ENCODE results near the gene KLHL4.
"Not testable (repeated sequence)": the region's sequence is repeated elsewhere in the genome, so short reads cannot be mapped to it uniquely, and the experiment has no call there.

Gene KLHL4, protein sequence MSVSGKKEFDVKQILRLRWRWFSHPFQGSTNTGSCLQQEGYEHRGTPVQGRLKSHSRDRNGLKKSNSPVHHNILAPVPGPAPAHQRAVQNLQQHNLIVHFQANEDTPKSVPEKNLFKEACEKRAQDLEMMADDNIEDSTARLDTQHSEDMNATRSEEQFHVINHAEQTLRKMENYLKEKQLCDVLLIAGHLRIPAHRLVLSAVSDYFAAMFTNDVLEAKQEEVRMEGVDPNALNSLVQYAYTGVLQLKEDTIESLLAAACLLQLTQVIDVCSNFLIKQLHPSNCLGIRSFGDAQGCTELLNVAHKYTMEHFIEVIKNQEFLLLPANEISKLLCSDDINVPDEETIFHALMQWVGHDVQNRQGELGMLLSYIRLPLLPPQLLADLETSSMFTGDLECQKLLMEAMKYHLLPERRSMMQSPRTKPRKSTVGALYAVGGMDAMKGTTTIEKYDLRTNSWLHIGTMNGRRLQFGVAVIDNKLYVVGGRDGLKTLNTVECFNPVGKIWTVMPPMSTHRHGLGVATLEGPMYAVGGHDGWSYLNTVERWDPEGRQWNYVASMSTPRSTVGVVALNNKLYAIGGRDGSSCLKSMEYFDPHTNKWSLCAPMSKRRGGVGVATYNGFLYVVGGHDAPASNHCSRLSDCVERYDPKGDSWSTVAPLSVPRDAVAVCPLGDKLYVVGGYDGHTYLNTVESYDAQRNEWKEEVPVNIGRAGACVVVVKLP

DNA sequence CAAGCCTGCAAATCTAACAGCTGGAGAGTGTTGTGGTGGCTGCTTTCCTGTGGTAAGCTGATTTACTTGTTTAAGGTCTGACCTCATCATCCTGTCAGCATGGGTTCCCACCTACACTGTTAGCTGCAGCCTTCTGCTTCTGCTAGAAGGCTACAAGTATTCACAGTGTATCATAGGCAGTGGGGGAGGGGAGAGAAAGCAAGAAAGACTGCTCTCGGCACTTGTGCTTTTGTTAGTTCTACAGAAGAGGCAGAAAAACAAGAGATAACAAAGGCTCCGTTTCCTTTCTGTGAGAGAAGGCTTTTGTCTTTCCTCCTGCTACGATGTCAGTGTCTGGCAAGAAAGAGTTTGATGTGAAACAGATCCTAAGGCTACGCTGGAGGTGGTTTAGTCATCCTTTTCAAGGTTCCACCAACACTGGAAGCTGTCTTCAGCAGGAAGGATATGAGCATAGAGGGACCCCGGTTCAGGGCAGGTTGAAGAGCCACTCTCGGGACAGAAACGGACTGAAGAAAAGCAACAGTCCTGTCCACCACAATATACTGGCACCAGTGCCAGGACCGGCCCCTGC is at the start of gene KLHL4:
Gene KLHL4 (plus strand): TSS at position 232 of the 571 bp plus-strand sequence. CDS start 92 bp downstream, at position 324.
- DNase-seq (ENCODE audit: low read depth) = no peak

DNA sequence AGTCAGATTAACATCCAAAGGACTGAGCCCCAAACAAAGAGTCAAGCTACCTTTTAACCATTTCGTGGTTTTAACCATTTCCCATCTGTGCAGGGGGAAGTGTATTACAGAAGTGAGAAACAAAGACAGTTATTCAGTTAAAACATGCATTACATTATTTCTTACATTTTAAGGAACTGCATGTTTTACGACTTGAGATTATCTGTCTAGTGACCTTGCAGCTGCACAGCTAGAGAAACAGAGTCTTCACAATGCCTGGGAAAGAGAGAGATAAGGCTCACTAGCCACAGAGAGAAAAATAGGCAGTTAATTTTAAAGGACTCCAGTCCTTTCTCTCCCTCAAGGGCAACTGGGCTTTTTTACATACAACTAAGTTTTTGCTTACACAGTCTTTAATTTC is 48.7 kb upstream of the KLHL4 start:
- DNase-seq (ENCODE audit: low read depth) = no peak

DNA sequence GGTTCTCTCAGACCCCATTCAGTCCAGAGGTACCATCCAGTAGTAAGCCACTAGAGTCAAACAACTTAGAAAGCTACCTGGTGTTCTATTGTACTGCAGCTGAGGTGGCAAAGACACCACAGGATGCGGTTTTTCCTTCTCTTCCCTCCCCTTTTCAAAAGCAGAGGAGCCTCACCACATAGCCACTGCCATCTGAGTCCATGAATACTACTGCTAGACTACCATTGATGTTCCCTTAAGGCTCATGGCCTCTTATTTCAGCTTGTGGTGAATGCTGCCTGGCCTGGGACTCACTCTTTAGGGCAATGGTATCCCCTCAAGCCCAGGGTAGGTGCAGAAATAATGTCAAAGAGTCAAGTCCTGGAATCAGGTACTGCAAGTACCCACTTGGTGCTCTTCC is 41.8 kb upstream of the KLHL4 start:
- no peak for DNase-seq (ENCODE audit: low read depth)

DNA sequence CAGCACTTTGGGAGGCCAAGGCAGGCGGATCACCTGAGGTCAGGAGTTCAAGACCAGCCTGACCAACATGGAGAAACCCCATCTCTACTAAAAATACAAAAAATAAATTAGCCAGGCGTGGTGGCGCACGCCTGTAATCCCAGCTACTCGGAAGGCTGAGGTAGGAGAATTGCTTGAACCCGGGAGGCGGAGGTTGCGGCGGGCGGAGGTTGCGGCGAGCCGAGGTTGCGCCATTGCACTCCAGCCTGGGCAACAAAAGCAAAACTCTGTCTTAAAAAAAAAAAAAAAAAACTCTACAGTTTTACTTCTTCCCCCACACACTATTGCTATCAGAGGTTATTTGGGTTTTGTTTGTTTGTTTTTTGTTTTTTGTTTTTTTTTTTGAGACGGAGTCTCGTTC is 38.9 kb upstream of the KLHL4 start:
- DNase-seq (ENCODE audit: low read depth) = not testable (repeated sequence)

DNA sequence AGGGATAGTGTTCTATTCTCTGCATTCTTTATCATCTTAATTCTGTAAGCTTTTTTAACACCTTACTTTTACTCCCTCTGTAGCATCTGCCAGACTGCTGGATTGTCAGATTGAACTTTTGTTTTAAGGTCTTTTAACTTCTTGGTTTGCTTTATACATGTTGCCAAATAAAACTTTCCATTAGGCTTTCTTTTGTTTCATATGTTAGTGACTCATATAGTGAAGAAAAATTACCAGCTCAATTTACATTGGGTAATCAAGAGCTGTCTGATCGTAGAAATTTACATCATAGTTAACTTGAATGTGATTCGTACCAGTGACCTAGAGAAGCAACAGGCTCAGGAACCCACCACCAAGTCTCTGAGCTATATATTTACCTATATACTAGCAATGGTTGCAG is 28.5 kb upstream of the KLHL4 start:
- DNase-seq (ENCODE audit: low read depth) = no peak

DNA sequence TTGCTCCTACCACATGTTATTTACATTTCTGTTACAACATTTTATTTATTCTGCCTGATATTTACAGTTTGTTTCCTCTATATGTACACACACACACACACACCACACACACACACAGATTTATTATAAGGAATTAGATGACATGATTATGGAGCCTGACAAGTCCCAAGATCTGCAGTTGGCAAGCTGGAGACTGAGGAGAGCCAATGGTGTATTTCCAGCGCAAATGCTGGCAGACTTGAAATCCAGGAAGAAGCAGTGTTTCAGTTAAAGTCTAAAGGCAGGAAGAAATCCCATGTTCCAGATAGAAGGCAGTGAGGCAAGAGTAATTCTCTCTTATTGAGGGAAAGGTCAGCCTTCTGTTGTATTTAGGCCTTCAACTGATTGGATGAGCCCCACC is 1.8 kb upstream of the KLHL4 start:
- no peak for DNase-seq (ENCODE audit: low read depth)

DNA sequence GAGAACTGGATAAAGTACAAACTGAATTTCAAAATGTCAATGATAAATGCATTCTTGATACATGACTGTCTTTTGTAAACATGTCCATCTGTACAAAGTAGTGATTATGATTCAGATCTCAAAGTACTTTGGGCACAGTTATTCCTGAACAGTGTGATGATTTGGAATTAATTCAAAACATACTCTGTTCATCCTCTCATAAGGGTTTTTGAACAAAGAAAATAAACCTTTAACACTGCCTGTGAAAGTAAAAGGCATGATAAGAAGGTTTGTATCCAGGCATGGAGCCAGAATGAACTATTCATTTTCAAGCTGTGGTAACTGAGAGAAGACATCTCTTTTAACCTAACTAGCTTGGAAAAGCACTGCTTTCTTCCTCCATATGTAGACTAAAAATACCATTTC is 883 bp upstream of the KLHL4 start:
- no peak for DNase-seq (ENCODE audit: low read depth)

DNA sequence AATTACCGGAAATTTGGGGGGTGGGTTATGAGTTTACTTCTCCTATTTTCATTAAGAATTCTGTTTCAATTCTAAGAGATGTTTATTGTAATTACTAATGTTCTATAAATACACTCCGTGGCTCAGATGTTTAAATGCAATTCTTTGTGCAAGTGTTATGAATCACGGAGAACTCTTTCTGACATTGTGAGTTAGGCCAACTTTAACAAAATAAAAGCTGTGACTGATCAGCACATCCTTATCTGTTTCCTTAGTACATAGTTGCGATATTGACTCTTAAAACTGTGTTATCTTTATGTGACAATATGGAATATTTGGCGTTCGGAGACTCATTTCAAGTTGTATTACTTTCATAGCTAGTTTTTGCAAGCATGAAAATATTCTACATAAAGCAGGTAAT is 902 bp downstream of the KLHL4 start:
- no peak for DNase-seq (ENCODE audit: low read depth)

DNA sequence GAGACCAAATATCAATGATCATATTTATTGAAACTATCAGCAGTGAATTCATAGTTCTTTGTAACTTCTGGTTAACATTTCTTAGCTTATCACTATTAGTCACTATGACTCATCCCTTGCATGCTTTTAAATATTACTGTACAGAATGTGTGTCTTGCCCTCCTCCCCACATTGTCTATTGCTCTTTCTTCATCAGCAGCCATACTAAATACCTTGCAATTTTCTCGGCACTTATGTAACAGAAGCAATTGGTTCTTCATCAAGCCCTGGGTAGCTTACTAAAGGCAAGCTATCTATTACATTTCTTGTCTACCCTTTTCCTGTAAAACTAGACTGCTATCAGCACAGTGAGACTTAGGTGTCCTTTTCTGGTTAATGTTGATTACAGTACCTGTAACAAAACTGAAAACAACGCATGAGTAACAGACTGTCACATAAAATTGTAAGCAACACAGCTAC is 8.2 kb downstream of the KLHL4 start:
- no peak for DNase-seq (ENCODE audit: low read depth)

DNA sequence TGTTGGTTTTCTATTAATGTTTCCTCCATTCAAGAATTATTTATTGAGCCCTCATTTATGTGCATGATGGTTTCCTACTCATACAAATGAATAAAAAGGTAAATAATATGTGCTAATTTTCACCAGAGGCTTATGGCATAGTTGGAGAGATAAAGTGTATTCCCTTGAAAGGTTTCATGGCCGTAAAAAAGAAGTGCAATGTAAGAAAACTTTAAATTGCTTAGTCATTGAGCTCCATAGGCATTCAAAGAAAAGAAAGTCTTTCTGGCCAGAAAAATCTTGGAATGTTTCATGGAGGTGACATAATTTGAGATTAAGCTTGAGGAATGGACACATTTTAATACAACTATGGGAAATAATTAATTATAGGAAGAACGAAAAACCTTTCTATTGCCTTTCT is 8.7 kb downstream of the KLHL4 start:
- no peak for DNase-seq (ENCODE audit: low read depth)

DNA sequence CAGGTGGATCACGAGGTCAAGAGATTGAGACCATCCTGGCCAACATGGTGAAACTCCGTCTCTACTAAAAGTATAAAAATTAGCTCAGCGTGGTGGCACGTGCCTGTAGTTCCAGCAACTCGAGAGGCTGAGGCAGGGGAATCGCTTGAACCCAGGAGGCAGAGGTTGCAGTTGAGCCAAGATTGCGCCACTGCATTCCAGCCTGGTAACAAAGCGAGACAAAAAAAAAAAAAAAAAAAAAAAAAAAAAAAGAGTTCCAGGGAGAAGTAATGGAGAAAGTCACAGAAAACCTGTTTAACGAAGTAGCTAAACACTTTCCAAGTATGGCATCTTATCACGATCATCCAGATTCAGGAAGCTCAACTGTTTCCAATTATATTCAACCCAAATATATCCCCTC is 10.9 kb downstream of the KLHL4 start:
- DNase-seq (ENCODE audit: low read depth) = no peak

DNA sequence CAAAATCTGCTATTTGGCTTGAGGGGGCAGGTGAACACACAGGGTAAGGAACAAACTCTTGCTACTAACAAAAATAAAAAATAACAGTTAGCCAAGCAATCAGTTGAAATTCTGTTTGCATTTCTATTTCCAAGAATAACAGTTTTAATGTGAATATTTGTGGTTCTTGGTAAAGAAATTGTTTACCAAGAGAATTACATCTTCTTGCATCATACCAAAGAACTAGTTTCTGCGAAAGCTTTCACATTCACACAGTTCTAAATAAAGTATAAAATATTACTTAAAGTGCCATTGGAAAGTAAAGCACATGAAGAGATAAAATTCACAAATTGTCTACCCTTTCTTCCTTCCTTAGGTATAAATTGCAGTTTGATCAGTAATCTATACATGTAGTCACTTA is 54.4 kb downstream of the KLHL4 start:
- no peak for DNase-seq (ENCODE audit: low read depth)

DNA sequence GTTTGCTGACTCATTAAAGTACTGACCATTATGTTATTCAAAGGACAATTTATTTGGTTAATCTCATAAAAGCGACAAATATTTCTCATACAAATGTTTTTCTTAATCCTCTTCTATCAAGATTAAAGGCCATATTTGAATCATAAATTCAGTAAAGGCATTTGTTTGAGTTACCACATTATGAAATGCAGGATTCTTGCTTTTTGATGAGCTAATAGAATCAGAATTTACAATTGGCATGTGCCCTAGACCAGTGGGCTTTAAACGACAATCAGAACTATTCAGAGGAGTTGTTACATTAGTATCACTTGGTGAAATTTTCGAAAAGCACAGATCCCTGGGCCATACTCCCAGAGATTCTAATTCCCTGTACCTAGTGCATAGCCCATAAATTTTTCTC is 55.3 kb downstream of the KLHL4 start:
- no peak for DNase-seq (ENCODE audit: low read depth)

DNA sequence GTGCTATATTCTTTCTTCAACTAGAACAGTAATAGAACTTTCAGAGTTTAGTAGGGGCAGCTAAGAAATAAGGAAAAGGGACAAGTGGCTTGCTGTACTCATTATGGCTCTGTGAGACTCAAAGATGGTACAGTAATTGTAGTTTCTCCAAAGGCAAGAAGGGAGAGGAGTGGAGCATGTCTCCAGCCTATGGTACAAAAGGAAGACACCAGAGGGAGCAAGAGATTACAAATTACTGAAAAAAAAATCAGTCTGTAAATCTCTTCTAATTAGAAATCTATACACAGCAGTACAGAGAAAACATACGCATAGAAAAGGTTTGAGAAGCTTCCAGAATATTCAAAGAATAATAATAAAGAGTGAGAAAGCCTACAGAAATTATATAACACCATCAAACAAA is 61.4 kb downstream of the KLHL4 start:
- DNase-seq (ENCODE audit: low read depth) = no peak

DNA sequence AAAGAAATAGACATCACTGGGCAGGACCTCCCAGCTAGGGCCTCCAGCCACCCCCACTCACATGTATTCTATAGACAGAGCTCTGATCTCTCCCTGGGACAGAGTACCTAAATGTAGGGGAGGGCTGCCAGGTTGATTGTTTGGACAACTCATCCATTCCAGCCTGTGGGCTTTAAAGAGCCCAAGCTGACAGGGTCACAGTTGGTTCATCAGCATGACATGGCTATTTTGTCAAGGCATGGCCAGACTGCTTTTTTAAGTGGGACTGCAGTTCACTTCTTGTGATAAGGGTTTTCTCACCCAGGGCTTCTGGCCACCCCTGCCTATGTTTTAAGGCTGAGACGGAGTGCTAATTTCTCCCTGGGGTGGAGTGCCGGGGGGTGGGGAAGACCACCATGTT is 63.3 kb downstream of the KLHL4 start:
- DNase-seq (ENCODE audit: low read depth) = no peak

DNA sequence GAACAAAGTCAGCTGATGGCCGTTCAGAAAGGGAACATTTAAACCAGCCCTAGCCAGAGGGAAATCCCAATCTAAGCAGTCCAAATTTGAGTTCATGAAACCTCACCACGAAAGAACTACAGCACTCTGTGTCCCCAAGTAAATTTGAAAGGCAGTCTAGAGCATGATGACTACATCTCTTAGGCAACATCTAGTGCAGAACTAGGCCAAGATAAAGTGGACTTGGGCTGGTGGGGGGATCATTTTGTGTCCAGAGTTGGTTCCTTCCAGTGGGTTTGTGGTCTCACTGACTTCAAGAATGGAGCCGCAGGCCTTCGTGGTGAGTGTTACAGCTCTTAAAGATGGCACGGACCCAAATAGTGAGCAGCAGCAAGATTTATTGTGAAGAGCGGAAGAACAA is 64.9 kb downstream of the KLHL4 start:
- no peak for DNase-seq (ENCODE audit: low read depth)

DNA sequence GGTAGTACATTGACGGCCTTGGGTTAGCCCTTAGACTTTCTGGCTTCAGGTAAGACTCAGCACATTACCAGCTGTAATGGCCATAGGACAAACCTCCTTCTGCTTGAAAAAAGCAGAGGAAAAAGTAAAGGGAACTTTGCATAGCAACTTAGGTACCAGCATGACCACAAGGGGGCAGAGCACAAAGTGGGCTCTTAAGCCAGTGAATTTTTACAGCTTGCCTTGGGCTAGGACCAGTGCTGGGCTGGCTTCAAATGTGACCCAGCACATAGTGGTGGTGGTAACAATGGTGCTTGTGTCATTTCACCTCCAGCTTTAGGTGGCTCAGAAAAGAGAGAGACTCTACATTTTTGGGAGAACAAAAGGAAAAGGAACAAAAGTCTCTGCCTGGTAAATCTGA is 66.1 kb downstream of the KLHL4 start:
- no peak for DNase-seq (ENCODE audit: low read depth)

DNA sequence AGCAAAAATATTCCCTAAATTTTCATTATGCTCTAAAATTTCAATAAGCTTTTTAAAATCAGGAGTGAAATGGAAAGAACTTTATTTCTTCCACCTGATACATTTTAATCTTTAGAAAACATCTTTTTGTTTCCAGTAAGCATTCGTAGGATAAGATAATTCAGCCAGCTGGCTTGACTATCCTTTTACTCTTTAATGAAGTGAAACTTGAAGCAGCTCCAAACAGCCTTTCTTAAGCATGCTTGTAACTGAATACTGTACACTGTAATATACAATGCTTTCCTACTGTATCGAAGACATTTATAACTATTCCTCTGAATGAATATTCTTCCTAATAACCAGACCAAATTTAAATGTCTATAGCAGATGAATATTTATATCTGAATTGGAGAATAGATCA is 98.8 kb downstream of the KLHL4 start:
- no peak for DNase-seq (ENCODE audit: low read depth)

DNA sequence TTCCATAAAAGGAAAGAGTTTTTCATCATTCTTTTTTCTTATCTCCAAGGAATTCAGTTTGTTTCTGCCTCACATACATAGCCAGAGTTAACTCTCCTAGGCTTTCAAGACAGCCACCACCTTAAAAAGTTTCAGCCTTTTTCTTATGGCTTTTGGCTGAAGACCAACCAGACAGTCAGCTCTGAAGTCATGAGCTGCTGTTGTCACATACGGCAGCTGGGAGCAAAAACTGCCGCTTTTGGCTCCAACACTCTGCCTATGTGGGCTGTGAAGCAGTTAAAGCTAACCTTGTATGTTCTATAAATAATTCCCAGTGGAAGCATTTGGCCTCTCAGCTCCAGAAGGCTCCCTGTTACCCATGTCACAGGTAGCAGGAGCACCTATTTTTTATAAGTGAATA is 104.1 kb downstream of the KLHL4 start:
- no peak for DNase-seq (ENCODE audit: low read depth)

DNA sequence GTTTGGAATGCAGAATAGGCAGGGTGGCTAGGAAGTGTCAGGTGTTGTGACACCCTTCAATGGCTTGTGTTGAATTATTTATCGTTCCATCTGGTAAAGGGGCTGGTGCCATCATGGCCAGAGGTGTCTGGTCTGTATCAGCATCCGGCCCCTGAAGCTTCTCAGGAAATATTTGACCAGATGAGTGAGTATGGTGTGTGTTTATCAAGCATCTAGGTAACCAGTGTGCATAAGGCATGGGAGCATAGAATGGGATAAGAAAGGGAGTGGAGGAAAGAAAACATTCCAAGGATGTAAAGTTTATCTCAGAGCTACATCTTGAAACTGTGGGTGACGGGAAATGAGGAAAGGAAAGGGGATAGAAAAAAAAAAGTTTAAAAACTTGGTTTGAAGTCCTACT is 109.4 kb downstream of the KLHL4 start:
- DNase-seq (ENCODE audit: low read depth) = no peak

DNA sequence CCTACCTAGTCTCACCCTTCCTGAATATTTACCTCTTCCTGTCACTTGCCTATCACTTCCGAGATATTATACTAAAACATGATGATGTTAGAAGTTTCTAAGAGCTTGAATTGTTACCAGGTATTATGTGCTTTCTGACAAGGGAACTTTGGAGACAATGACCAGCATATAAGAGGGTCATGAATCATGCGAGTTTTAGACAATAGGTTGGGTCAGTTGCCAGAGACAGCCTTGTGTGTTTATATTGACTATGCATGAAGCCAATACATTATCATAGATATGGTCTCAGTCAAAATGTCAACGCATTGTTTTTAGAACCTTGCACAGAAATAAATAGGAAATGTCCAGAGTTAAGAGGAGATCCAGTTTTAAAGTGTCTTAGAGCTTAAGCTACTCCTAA is 116.8 kb downstream of the KLHL4 start:
- DNase-seq (ENCODE audit: low read depth) = no peak

DNA sequence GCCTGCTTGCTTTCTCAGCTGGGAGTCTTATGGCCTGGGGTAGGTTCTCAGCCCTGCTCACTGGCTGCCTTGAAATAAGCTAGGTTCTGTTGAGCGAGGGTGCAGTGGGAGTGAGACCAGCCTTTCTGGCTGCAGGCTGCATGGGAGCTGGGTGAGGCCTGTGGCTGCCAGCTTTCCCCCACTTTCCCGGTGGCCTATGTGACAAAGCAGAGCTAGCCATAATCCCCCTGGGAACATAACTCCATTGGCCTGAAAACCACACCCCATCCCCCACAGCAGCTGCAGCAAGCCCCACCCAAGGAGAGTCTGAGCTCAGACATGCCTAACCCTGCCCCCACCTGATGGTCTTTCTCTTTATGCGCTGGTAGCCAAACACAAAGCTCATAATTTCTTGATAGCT is 118.9 kb downstream of the KLHL4 start:
- no peak for DNase-seq (ENCODE audit: low read depth)

DNA sequence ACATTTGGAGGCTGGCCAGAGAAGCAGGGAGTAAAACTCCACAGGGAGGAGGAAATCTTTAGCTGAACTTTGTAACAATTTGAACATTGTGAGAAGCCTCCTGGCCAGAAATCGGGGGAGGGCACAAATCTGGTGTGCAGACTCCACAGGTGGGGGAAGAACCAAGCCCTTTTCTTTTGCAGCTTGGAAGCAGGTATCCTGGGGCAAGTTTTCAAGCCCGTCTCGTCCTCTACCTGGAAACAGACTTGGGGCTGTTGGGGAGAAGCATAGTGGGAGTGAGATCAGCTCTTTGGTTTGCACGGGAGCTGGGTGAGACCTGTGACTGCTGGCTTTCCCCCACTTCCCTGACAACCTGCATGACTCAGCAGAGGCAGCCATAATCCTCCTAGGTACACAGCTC is 123.8 kb downstream of the KLHL4 start:
- not testable (repeated sequence) for DNase-seq (ENCODE audit: low read depth)
